NCI-H345 treated with DMSO at 0.1 percent for 48 hours (cell line): Measurements from ENCODE around the gene CYP1A2.

Experiments used
- DNase-seq: peaks from one replicate; lab custom pipeline; 2025; ENCODE audit not compliant: unreplicated experiment; lab: John Stamatoyannopoulos, UW

Gene CYP1A2

DNA sequence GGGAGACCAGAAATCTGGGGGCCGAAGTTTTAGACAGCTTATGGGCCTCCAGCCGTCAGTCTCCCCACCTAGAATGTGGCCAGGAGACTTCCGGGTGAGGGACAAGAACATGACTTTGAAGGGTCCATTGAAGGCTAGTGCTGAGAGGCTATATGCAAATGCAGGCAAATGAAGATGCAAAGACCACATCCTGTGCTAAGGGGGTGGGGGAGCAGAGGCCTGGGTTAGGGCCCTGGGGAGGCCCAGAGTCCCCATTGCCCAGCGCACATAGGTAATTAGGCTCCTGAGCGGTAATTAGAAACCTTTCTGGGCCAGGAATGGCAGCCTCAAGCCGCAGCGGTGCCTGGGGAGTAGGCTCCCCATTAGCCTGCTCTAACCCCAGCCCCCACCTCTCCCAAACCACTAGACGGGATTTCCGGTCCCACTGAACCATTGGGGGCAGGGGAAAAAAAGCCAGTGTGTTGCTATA is 40.1 kb downstream of the CYP1A2 start:
- DNase-seq = no peak

- DNase-seq = no peak
Observed at GRCh38 chr15:74789171-74789631, 40.6 kb downstream of the CYP1A2 start.

DNA sequence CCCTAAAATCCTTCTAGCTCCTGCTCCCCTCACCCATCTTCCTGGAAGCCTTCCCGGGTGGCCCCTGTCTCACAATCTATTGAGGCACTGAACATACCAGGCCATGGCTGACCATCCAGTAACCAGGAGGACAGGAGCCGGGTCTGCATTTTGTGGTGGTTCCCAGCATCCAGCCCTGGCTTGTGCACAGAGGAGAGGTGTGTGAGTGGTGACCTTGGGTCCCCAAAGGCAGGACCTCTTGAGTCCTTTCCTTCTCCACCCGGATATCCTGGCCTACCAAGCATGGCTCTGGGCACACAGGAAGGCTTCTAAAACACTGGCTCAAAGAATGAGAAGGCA is 41.1 kb downstream of the CYP1A2 start:
- no peak for DNase-seq

DNA sequence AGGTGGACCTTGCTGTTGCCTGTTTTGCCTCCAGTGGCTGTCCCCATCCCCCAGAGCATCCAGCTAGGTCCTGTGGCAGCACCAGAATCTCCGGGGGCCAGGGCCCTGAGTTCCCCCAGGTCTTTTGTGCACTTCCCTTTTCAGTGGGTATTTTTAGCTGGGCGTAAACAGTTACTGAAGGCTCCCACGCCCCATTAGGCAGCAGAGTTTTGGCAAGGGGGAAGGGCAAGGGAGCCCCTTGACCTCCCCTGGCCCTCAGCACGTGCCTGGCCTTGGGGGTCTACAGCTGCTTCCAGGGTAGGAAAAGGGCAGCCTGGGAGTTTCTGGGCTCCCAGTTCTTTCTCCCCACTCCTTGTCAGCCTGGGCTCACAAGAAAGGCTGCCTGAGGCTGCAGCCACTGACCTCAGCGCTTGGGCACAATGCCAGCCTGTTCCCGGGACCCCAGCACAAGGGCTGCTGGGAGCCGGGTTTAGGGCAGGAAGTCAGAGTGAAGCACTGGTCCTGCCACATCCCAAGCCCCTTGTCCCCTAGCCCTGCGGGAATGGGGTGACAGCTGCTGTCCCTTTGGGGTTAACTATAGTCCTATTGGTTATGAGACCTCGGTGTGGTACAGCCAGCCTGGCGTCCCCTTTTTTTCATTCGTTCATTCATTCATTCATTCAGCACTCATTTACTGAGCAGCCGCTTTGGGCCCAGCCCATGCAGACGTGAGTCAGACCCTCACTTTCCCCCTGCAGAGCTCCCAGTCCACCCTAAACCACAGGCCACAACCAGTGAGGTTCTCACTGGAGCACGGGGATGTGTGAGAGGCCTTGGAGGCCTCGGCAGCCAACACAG is 41.7 kb downstream of the CYP1A2 start:
- DNase-seq = no peak

DNA sequence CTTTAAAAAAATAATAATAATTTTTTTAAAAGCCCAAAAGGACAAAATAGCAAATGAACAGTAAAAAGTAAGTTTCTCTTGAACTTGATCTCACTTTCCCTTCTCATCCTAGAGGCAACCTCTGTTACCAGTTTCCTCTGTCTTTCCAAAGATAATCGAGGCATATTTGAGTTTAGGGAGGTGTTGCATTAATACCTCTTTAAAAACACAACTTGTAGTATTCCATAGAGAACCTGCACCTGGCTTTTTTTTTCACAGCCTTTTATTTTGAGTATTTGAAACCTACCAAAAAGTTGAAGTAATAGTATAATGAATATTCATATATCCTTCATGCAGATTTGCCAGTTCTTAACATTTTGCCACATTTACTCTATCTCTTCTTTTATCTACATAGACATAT is 42.4 kb downstream of the CYP1A2 start:
- DNase-seq = no peak

DNA sequence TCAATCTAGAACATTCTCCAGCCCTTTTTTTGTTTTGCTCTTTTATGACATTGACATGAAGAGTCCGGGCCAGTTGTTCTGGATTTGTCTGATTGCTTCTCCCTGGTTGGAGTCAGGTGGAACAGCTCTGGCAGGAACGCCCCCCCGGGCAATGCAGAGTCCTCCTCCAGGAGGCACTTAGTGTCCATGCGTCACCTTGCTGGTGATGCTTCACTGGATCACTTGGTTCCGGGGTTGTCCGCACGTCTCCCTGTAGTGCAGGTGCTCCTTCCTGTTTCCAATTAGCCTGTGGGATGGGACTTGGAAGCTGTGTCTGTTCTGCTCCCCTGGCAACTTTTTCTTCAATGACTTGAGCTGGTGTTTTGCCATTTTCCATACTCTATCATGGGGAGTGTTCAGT is 43.0 kb downstream of the CYP1A2 start:
- no peak for DNase-seq

GRCh38 chr15:74792227-74793016 is 43.8 kb downstream of the CYP1A2 start:
- DNase-seq = no peak

GRCh38 chr15:74793135-74794028 is 44.7 kb downstream of the CYP1A2 start:
- DNase-seq = no peak

DNA sequence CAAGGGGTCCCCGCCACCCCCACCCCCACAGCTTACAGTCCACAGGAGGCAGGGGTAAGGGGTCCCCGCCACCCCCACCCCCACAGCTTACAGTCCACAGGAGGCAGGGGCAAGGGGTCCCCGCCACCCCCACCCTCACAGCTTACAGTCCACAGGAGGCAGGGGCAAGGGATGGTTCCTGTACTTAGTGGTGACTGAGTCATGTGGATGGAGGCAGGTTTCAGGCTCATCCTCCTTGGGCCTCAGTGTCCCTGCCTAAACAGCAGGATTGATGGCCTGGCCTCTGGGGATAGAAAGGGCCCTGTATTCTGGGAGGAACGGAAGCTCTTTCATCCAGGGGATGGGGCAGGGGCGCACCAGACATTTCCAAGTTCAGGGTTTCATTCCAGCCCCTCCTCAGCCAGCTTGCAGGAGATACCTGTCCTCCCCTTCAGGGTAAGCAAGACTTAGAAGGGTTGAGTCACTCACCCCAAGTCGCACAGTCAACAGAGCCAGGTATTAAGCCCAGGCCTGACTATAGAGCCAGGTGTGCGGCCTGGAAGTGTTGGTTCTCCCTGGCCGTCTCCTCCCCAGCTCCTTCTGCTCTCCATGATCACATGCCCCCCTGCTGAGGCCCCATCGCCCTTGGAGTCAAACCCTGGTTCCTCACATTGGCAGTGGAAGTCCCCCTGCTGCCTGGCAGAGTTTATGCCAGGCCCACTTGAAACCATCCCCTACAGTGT is 45.8 kb downstream of the CYP1A2 start:
- DNase-seq = no peak

- DNase-seq = no peak
Observed at GRCh38 chr15:74794970-74795349, 46.3 kb downstream of the CYP1A2 start.

DNA sequence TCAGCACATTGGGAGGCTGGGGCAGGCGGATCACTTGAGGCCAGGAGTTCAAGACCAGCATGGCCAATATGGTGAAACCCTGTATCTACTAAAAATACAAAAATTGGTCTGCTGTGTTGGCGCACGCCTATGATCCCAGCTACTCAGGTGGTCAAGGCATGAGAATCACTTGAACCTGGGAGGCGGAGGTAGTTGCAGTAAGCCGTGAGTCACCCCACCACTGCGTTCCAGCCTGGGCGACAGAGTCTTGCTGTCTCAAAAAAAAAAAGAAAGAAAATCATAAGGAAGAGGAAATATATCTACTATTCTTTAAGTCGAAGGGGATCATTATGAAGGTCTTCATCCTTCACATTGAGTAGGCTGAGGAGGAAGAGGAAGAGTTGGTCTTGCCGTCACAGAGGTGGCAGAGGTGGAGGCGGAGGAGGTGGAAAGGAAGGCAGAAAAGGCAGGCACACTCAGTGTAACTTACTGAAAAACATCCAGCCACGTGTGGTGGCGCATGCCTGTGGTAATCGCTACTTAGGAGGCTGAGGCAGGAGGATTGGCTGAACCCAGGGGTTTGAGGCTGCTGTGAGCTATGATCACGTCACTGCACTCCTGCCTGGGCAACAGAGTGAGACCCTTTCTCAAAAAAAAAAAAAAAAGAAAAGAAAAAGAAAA is 47.5 kb downstream of the CYP1A2 start:
- DNase-seq = no peak

- DNase-seq = no peak
Observed at GRCh38 chr15:74798388-74799254, 50.0 kb downstream of the CYP1A2 start.

GRCh38 chr15:74799255-74799855 is 50.7 kb downstream of the CYP1A2 start:
- DNase-seq = no peak

DNA sequence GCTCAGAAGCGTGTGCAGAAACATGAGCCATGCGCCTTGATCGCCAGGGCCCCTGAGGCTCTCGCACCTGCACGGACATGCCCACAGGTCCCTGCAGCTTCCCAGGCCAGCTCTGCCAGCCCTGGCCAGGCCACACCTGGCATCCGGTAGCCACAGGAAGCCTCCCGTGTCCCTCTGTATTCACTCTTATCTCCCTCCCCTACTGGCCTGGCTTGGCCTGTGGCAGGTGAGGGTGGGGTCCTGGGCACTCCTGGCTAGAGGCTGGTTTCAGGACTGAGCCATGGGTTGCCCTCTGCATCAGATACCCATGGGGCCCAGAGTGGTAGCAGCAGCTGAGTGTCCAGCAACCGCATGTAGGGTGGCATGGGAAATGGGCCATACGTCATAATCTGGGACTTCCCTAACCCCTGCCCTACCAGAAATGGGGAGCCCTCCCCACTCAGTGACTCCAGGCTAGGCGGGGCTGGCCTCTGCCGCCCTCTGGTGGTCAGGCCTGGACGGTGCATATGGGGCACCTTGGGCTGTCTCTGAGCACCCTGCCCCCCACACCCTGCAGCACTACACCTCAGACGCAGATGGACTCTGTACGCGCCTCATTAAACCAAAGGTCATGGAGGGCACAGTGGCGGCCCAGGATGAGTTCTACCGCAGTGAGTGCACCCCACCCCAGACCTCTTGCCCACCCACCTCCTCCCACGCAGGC is 51.4 kb downstream of the CYP1A2 start:
- DNase-seq = peak; percentile 21

DNA sequence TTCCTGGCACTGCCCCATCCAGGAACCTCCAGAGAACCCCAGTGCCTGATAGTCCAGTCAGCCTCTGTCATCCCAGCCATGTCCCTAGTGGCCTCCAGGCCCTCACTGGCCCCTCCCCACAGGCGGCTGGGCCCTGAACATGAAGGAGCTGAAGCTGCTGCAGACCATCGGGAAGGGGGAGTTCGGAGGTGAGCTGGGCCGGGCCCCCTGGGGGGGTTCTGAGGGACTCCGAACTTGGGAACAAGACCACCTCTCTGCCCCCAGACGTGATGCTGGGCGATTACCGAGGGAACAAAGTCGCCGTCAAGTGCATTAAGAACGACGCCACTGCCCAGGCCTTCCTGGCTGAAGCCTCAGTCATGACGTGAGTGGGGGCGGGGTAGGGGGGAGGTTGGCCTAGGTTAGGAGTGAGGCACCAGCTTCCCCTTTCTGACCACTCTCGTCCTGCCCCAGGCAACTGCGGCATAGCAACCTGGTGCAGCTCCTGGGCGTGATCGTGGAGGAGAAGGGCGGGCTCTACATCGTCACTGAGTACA is 52.0 kb downstream of the CYP1A2 start:
- DNase-seq = no peak

DNA sequence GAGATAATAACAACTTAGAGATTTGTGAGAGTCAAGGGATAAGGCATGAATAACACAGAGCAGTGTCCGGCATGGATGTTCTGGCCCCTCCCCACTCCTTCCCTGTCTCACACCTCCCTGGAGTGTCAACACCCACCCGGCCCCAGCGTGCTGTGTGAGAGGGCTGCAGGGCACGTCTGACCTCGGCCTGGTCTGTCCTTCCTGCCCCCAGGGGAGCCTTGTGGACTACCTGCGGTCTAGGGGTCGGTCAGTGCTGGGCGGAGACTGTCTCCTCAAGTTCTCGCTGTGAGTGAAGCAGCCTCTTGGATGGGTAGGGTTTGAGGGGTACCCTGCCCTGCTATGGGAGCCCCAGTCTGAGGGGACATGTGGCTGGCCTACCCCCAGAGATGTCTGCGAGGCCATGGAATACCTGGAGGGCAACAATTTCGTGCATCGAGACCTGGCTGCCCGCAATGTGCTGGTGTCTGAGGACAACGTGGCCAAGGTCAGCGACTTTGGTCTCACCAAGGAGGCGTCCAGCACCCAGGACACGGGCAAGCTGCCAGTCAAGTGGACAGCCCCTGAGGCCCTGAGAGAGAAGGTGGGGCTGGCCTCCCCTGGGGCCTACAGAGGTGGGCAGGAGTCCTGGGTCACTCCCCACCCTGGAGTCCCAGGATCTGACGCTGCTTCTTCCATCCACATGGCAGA is 52.8 kb downstream of the CYP1A2 start:
- no peak for DNase-seq

DNA sequence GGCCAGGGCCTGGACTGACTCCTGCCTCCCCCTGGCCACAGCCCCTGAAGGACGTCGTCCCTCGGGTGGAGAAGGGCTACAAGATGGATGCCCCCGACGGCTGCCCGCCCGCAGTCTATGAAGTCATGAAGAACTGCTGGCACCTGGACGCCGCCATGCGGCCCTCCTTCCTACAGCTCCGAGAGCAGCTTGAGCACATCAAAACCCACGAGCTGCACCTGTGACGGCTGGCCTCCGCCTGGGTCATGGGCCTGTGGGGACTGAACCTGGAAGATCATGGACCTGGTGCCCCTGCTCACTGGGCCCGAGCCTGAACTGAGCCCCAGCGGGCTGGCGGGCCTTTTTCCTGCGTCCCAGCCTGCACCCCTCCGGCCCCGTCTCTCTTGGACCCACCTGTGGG is 53.6 kb downstream of the CYP1A2 start:
- DNase-seq = no peak
